Loucy (cell line): ENCODE measurements around the gene MESD.

Source experiments
- CTCF ChIP-seq: fragments of 200-600 bp; sonication (generic); conservative IDR thresholded peaks from 2 replicates; pipeline ENCODE4 v1.5.1; 2014; ENCODE audit warnings: mild to moderate bottlenecking, antibody characterized with exemption, low read length
- EZH2phosphoT487 ChIP-seq: fragments of 200-600 bp; IDR thresholded peaks from 2 replicates; pipeline ENCODE4 v1.6.1; 2018; ENCODE audit warnings: antibody characterized with exemption, mild to moderate bottlenecking, moderate library complexity, borderline replicate concordance

- TF ChIP-seq CTCF (no peak), EZH2phosphoT487 (no peak)
Measured at GRCh38 chr15:80926126-80926525, 63.5 kb downstream of the MESD start.
